CD4-positive, alpha-beta T cell treated with Interleukin-6 for 4 hours (primary cell): ENCODE results near the gene SERPINA1.
"Not testable (repeated sequence)": the region's sequence is repeated elsewhere in the genome, so short reads cannot be mapped to it uniquely, and the experiment has no call there.

Experiments used
- DNase-seq: peaks from one replicate; pipeline ENCODE4 v3.0.0-alpha.2; 2020; ENCODE audit warnings: mixed read lengths

Gene SERPINA1

GRCh38 chr14:94382716-94383596, 5.4 kb downstream of the SERPINA1 start:
- no peak for DNase-seq

GRCh38 chr14:94382099-94382715, 6.2 kb downstream of the SERPINA1 start:
- no peak for DNase-seq

- no peak for DNase-seq
Observed at GRCh38 chr14:94381149-94382030, 7.0 kb downstream of the SERPINA1 start.

- no peak for DNase-seq
Observed at GRCh38 chr14:94380225-94381148, 7.9 kb downstream of the SERPINA1 start.

- no peak for DNase-seq
Observed at GRCh38 chr14:94379291-94380224, 8.8 kb downstream of the SERPINA1 start.

GRCh38 chr14:94378527-94379290, 9.7 kb downstream of the SERPINA1 start:
- DNase-seq, result no peak

- DNase-seq, result no peak
Observed at GRCh38 chr14:94377866-94378470, 10.4 kb downstream of the SERPINA1 start.

GRCh38 chr14:94376976-94377865, 11.2 kb downstream of the SERPINA1 start:
- DNase-seq, result no peak

- no peak for DNase-seq
Observed at GRCh38 chr14:94376108-94376975, 12.1 kb downstream of the SERPINA1 start.

- no peak for DNase-seq
Observed at GRCh38 chr14:94375552-94376107, 12.8 kb downstream of the SERPINA1 start.

- no peak for DNase-seq
Observed at GRCh38 chr14:94374749-94375260, 13.6 kb downstream of the SERPINA1 start.

GRCh38 chr14:94374116-94374515, 14.3 kb downstream of the SERPINA1 start:
- no peak for DNase-seq

GRCh38 chr14:94373708-94374107, 14.7 kb downstream of the SERPINA1 start:
- no peak for DNase-seq

GRCh38 chr14:94372021-94372605, 16.3 kb downstream of the SERPINA1 start:
- no peak for DNase-seq

- no peak for DNase-seq
Observed at GRCh38 chr14:94370524-94370910, 17.9 kb downstream of the SERPINA1 start.

GRCh38 chr14:94369766-94370523, 18.5 kb downstream of the SERPINA1 start:
- not testable (repeated sequence) for DNase-seq
